ENCODE results near the gene BMP10. TPM values are rescaled to one million over a fixed set of nuclear protein-coding genes. Genes with fewer than 3 reads are reported as not detected.

The BMP10 gene
- total and polyA plus RNA-seq, 10 of the 15 experiments (the other 5 are each of a cell fraction or from before 2014, with no cell fraction given): 0.04 TPM; not detected in 9

DNA sequence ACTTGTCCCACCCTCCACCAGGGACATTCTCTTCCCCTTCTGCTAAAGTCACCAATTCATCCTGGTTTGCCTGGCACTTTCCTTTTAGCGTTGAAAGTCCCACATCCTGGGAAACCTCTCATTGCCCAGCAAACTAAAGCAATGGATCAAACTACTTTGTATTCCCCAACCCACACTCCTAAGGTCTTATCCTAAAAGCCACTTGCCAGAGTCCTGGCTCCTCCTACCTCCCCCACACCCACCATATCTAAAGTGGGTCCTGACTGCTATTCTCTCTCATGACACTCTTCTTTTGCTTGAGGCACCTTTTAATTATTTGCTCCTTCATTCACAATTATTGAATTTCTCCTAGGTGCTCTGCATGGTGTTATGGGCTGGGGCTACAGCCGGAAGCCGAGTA is 40.9 kb upstream of the BMP10 start:
- no peak overlapping the region for H3K4me3 ChIP-seq
- H3K9me3 ChIP-seq (replicated peaks; ENCODE audit: control insufficient read depth, insufficient read depth, low read length): no peaks in the 10 kb centered on the region; the same call in 2 of the 3 replicates
- no peak overlapping the region for H3K27ac ChIP-seq (ENCODE audit: control insufficient read depth, insufficient read depth)
- FAIRE-seq (no peak), ATAC-seq (no peak), DNase-seq (ENCODE audit: low read depth, low spot score) (no peak)
- ChIA-PET SMC1A (ENCODE audit: uncharacterized antibody, unreplicated experiment) (interaction anchor here (0.6 kb wide), 1 partner anchor 32 kb away, joined by 3 read pairs; no protein-coding TSS in a partner anchor), POLR2A (no interaction called here), CTCF (interaction anchor here (1.1 kb wide), 1 partner anchor 13 kb away, joined by 3 read pairs; no protein-coding TSS in a partner anchor), RAD21 (ENCODE audit: unreplicated experiment) (no interaction called here)
- intact Hi-C loops (cut with micrococcal nuclease; ENCODE audit: unreplicated experiment): no loop called here
- no peak overlapping the region for H3K9ac ChIP-seq (ENCODE audit: control insufficient read depth, insufficient read depth, low read length)
- no peak overlapping the region for H2AFZ ChIP-seq (ENCODE audit: control insufficient read depth, low read depth, low read length)
- no peaks in the 10 kb centered on the region for H4K20me1 ChIP-seq (ENCODE audit: control insufficient read depth, insufficient read depth)
- in situ Hi-C loops (cut with MboI): no loop called here
- BruUV-seq (replicated peaks): no TSS peak
- WGBS (ENCODE audit: insufficient coverage, insufficient replicate concordance, low lambda C conversion rate, missing lambda C conversion rate): 97% methylated on average over 3 of the region's 3 CpGs
- H3K4me2 ChIP-seq (ENCODE audit: control insufficient read depth, insufficient read depth): no peak overlapping the region
- no peaks in the 10 kb centered on the region; a peak in 1 of 4 replicates for H3K27me3 ChIP-seq (replicated peaks in 1 of 2; ENCODE audit: control insufficient read depth in 2 of 2, insufficient read depth in 2 of 2, low read length in 1 of 2)
- TF ChIP-seq EP300 (IDR thresholded peaks at IDR 0.05; ENCODE audit: borderline replicate concordance in 1 of 2, control insufficient read depth in 1 of 2, low read depth in 2 of 2, low read length in 2 of 2): no peak
- no peak for TF ChIP-seq CTCF (IDR thresholded peaks at IDR 0.05 in 2 of 3, conservative IDR thresholded peaks at IDR 0.05 in 1 of 3; ENCODE audit: control insufficient read depth in 2 of 3, extremely low read depth in 1 of 3, insufficient read depth in 1 of 3, low read depth in 3 of 3, low read length in 3 of 3)
- no peak for TF ChIP-seq ZNF24 (IDR thresholded peaks at IDR 0.05)
- no peak for TF ChIP-seq POLR2A (IDR thresholded peaks at IDR 0.05; ENCODE audit: low read depth, low read length)
- no peak for TF ChIP-seq TAF1 (IDR thresholded peaks at IDR 0.05; ENCODE audit: borderline replicate concordance, low read depth, low read length)
- TF ChIP-seq ZSCAN29 (IDR thresholded peaks at IDR 0.05): no peak
- no peak for TF ChIP-seq RBBP5 (conservative IDR thresholded peaks at IDR 0.05)
- no peak for TF ChIP-seq FOXM1 (IDR thresholded peaks at IDR 0.05; ENCODE audit: low read depth, low read length)
- no peak for TF ChIP-seq CBFB (IDR thresholded peaks at IDR 0.05; ENCODE audit: low read depth)
- TF ChIP-seq SMC3 (IDR thresholded peaks at IDR 0.05; ENCODE audit: borderline replicate concordance, low read length): no peak
- TF ChIP-seq CHD2 (IDR thresholded peaks at IDR 0.05; ENCODE audit: borderline replicate concordance, low read depth, low read length): no peak
- TF ChIP-seq YY1 (IDR thresholded peaks at IDR 0.05; ENCODE audit: low read depth, low read length): no peak
- TF ChIP-seq BCL11A (IDR thresholded peaks at IDR 0.05; ENCODE audit: low read depth, low read length): no peak
- no peak for TF ChIP-seq IKZF2 (IDR thresholded peaks at IDR 0.05)
- no peak for TF ChIP-seq MEF2B (IDR thresholded peaks at IDR 0.05; ENCODE audit: partially characterized antibody, poor library complexity, severe bottlenecking)
- TF ChIP-seq PAX5 (IDR thresholded peaks at IDR 0.05; ENCODE audit: borderline replicate concordance, low read depth, low read length): no peak
- TF ChIP-seq PKNOX1 (IDR thresholded peaks at IDR 0.05): no peak
- TF ChIP-seq, protein P1, sequence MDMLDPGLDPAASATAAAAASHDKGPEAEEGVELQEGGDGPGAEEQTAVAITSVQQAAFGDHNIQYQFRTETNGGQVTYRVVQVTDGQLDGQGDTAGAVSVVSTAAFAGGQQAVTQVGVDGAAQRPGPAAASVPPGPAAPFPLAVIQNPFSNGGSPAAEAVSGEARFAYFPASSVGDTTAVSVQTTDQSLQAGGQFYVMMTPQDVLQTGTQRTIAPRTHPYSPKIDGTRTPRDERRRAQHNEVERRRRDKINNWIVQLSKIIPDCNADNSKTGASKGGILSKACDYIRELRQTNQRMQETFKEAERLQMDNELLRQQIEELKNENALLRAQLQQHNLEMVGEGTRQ (IDR thresholded peaks at IDR 0.05; ENCODE audit: borderline replicate concordance, low read depth, low read length): no peak
- H3K36me3 ChIP-seq (ENCODE audit: control insufficient read depth in 2 of 2, insufficient read depth in 2 of 2, low read length in 1 of 2): no peaks in the 10 kb centered on the region
- no peaks in the 10 kb centered on the region for H3K79me2 ChIP-seq (ENCODE audit: control insufficient read depth, insufficient read depth, low read length)
- peaks cover 16% of the 10 kb centered on the region for H3K4me1 ChIP-seq (ENCODE audit: control insufficient read depth, insufficient read depth, low read length)

Measured in GM12878 (cell line).